OCI-LY3 (cell line): Measurements from ENCODE around the gene MUSK.

Experiments
- EZH2phosphoT487 ChIP-seq: fragments of 200-600 bp; shearing (Covaris generic); IDR thresholded peaks from 2 replicates; pipeline ENCODE4 v1.6.1; 2018; ENCODE audit warnings: antibody characterized with exemption, mixed run types, low read depth
- TF ChIP-seq, protein P1 (sequence below): fragments of 200-600, 300-600 bp; sonication (generic); IDR thresholded peaks from 2 replicates; pipeline ENCODE4 v1.5.1; 2014; ENCODE audit warnings: antibody characterized with exemption, low read length, low read depth

DNA sequence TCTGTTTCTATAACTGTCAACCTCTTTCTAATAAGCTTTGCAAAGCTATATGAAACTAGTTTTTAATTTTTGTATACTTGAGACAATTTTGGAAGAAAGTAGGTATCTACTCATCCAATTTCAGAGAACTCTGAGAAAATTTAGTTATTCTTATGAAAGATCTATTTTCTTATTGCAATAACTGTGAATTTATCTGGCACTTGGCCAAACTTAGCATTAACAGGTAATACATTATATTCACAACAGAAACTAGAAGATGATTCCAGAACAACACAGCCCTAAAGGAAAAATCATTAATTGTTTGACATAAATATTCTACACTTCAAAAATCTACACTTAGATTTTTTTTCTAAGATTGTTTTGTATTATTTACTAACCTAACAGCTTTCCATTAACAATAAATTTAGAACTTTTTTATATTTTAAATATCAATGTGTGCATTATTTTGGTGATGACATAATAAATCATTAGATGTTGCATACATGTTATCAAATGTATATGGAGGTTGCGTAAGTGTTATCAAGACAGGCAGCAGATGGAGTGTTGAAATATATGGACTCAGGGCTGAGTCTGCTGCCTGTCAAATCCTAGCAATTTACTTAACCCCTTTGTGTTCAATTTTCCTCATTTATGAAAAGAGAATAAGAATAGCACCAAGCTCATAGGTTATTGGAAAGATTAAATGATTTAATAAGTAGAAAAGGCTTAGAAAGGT is 141.8 kb downstream of the MUSK start:
- TF ChIP-seq, protein P1, sequence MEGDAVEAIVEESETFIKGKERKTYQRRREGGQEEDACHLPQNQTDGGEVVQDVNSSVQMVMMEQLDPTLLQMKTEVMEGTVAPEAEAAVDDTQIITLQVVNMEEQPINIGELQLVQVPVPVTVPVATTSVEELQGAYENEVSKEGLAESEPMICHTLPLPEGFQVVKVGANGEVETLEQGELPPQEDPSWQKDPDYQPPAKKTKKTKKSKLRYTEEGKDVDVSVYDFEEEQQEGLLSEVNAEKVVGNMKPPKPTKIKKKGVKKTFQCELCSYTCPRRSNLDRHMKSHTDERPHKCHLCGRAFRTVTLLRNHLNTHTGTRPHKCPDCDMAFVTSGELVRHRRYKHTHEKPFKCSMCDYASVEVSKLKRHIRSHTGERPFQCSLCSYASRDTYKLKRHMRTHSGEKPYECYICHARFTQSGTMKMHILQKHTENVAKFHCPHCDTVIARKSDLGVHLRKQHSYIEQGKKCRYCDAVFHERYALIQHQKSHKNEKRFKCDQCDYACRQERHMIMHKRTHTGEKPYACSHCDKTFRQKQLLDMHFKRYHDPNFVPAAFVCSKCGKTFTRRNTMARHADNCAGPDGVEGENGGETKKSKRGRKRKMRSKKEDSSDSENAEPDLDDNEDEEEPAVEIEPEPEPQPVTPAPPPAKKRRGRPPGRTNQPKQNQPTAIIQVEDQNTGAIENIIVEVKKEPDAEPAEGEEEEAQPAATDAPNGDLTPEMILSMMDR, result no peak
- no peak for TF ChIP-seq EZH2phosphoT487
